Lower leg skin (tissue), 3 donors: ENCODE results near the gene S1PR3.

Experiments used
- POLR2A ChIP-seq, 2 donors: fragments of 450-650 bp; IDR thresholded peaks; one replicate each; pipeline ENCODE4 v1.6.1; 2016 to 2017; ENCODE audit warnings: antibody characterized with exemption in 2 of 2, mild to moderate bottlenecking in 1 of 2, moderate library complexity in 1 of 2
- TF ChIP-seq, protein P1 (sequence below), 3 donors: fragments of 450-650 bp; IDR thresholded peaks; one replicate each; pipeline ENCODE4 v1.5.1; 2016; ENCODE audit warnings: antibody characterized with exemption in 3 of 3, mild to moderate bottlenecking in 3 of 3, moderate library complexity in 2 of 3

DNA sequence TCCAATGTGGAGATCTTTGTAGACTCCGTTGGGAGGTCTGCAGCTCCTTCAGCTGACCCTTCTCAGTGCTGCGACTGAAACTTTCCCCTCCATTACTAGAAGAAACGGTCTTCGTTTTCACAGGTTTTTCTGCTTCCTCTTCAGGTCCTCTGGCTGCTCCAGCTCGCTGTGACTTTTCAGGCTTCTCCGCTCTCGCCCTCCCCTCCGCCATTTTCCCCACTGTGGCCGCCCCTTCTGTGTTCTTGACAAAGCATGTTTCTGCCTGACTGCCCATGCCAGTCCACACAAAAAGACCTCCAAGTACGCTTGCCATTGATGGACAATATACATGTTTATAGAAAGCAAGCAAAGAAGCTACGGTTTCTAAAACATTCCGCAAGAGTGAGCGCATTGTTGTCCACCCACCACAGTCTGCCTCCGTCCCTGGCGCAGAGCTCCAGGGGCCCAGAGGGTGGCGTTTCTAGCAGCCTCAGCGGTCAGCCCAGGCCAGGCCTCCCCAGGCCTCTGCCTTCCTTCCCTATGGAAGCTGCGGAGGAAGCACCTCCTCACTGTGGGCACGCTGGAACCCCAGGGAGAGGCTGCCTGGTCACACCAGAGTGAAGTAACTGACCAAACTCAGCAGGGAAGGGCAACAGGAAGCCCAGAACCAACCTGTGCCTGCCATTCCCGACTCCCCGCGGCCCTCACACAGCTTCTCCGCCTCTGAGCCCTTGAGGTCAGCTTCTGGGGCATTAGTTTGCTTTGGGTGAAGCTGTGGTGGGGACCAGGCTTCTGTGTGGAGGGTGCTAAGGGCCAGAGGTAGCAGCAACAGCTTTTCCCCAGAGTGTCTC lies 19.9 kb upstream of the S1PR3 start:
- no peak for TF ChIP-seq POLR2A (IDR thresholded peaks at IDR 0.05)
- TF ChIP-seq, protein P1, sequence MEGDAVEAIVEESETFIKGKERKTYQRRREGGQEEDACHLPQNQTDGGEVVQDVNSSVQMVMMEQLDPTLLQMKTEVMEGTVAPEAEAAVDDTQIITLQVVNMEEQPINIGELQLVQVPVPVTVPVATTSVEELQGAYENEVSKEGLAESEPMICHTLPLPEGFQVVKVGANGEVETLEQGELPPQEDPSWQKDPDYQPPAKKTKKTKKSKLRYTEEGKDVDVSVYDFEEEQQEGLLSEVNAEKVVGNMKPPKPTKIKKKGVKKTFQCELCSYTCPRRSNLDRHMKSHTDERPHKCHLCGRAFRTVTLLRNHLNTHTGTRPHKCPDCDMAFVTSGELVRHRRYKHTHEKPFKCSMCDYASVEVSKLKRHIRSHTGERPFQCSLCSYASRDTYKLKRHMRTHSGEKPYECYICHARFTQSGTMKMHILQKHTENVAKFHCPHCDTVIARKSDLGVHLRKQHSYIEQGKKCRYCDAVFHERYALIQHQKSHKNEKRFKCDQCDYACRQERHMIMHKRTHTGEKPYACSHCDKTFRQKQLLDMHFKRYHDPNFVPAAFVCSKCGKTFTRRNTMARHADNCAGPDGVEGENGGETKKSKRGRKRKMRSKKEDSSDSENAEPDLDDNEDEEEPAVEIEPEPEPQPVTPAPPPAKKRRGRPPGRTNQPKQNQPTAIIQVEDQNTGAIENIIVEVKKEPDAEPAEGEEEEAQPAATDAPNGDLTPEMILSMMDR (IDR thresholded peaks at IDR 0.05) = no peak
